Gastroesophageal sphincter (tissue), 4 donors: Measurements from ENCODE around the gene OCSTAMP. TPM values are rescaled to one million over a fixed set of nuclear protein-coding genes. Genes with fewer than 3 reads are reported as not detected.

ENCODE experiments used
- ATAC-seq: fragments of 150-250 bp; one replicate; pipeline ENCODE4 v1.9.1; 2016; ENCODE audit warnings: mild to moderate bottlenecking, moderate library complexity
- H3K27ac ChIP-seq, 4 donors: fragments of 200-600 bp; sonication (generic) in 3 of 4; 1 replicate in 3 of 4; 2 replicates in 1 of 4; pipeline ENCODE4 v1.5.1; 2016 to 2019
- H3K27me3 ChIP-seq: fragments of 200-600 bp; sonication (generic); one replicate; pipeline ENCODE4 v1.5.1; 2019
- H3K36me3 ChIP-seq, 2 donors: fragments of 200-600 bp; sonication (generic); one replicate each; pipeline ENCODE4 v1.5.1; 2019; ENCODE audit warnings: control low read depth in 1 of 2
- H3K4me1 ChIP-seq, 3 donors: fragments of 200-600 bp; sonication (generic); 1 replicate in 2 of 3; 2 replicates in 1 of 3; pipeline ENCODE4 v1.5.1; 2016 to 2019; ENCODE audit warnings: control low read depth in 2 of 3
- H3K4me3 ChIP-seq, 2 donors: fragments of 200-600 bp; sonication (generic); one replicate each; pipeline ENCODE4 v1.5.1; 2019; ENCODE audit warnings: mild to moderate bottlenecking in 1 of 2, moderate library complexity in 1 of 2
- H3K9me3 ChIP-seq, 3 donors: fragments of 200-600 bp; sonication (generic); one replicate each; pipeline ENCODE4 v1.5.1; 2017 to 2019; ENCODE audit warnings: control low read depth in 2 of 3
- EP300 ChIP-seq: sonication (generic); formaldehyde crosslinking; IDR thresholded peaks from one replicate; pipeline ENCODE4 v1.6.1; 2017; ENCODE audit warnings: antibody characterized with exemption, mild to moderate bottlenecking
- POLR2A ChIP-seq, 2 donors: fragments of 450-650 bp; IDR thresholded peaks; one replicate each; pipeline ENCODE4 v1.6.1; 2017; ENCODE audit warnings: antibody characterized with exemption in 2 of 2, mild to moderate bottlenecking in 2 of 2, moderate library complexity in 1 of 2
- POLR2AphosphoS5 ChIP-seq: sonication (generic); formaldehyde crosslinking; IDR thresholded peaks from one replicate; pipeline ENCODE4 v1.6.1; 2017; ENCODE audit warnings: antibody characterized with exemption
- WGBS, 2 donors: methylation state at CpG; one replicate each; pipeline ENCODE4 v1.1.5; 2018; ENCODE audit warnings: low coverage in 1 of 2; 5-methylcytosine and 5-hydroxymethylcytosine counted together
- total RNA-seq, 4 donors: library from RNA; depleted of rRNA; stranded (reverse); fragments of >200 nt; gene quantifications; one replicate each; pipeline ENCODE4 v1.1.0, GENCODE V29; 2016
- TF ChIP-seq, protein P1 (sequence below), 4 experiments: fragments of 200-600 bp in 2 of 4; fragments of 450-650 bp in 2 of 4; sonication (generic) in 1 of 4; IDR thresholded peaks; one replicate each; pipeline ENCODE4 v1.5.1; 2017 to 2019; ENCODE audit warnings: antibody characterized with exemption in 4 of 4, mild to moderate bottlenecking in 2 of 4, moderate library complexity in 2 of 4

The OCSTAMP gene
- total RNA-seq, 4 donors from 2014 or later: not detected

DNA sequence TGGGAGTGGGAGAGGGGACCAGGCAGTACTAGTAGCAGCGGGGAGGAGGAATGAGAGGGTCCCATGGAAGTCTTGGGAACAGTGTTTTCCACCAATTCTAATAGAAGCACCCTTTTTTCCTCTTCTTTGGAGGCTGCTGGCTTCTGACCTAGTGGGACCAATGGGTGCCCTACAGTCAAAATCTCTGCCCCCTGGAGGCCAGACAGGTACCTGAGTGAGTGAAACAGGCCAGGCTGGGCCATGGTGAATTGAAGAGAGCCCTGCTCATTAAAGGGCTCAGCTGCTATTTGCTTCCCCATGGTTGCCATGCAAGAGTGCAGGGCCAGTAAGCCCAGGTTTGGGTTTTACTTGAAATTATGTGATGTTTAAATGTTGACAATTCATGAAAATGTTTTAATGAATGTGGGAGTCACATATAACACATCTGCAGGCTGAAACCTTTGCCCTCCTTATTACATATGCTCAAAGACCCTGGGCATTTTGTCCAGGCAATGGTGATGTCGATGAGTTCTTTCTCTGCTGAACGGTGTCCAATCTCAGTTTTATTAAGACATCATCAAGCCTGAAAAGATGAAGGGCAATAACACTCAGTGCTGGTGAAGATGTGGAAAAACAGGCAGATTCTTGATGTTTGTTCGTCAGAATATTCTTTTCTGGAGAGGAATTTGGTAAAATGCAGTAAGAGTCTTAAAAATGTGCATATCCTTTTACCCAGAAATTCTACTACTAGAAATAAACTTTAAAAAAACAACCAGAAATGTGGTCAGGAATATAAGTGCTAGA is 42.3 kb upstream of the OCSTAMP start:
- WGBS, 2 donors: 100% methylated on average over 1 to 4 of the region's 4 CpGs
- H3K27ac ChIP-seq: no peak overlapping the region
- H3K27me3 ChIP-seq: no peaks in the 10 kb centered on the region
- H3K36me3 ChIP-seq: no peaks in the 10 kb centered on the region
- no peak for TF ChIP-seq POLR2AphosphoS5
- TF ChIP-seq POLR2A (IDR thresholded peaks at IDR 0.05): no peak
- TF ChIP-seq EP300: no peak
- TF ChIP-seq, protein P1, sequence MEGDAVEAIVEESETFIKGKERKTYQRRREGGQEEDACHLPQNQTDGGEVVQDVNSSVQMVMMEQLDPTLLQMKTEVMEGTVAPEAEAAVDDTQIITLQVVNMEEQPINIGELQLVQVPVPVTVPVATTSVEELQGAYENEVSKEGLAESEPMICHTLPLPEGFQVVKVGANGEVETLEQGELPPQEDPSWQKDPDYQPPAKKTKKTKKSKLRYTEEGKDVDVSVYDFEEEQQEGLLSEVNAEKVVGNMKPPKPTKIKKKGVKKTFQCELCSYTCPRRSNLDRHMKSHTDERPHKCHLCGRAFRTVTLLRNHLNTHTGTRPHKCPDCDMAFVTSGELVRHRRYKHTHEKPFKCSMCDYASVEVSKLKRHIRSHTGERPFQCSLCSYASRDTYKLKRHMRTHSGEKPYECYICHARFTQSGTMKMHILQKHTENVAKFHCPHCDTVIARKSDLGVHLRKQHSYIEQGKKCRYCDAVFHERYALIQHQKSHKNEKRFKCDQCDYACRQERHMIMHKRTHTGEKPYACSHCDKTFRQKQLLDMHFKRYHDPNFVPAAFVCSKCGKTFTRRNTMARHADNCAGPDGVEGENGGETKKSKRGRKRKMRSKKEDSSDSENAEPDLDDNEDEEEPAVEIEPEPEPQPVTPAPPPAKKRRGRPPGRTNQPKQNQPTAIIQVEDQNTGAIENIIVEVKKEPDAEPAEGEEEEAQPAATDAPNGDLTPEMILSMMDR (IDR thresholded peaks at IDR 0.05): no peak
- no peak for ATAC-seq
- no peak overlapping the region for H3K4me3 ChIP-seq
- H3K9me3 ChIP-seq: peaks cover 0 to 7% (median 0%) of the 10 kb centered on the region in 3 donors
- no peaks in the 10 kb centered on the region for H3K4me1 ChIP-seq

DNA sequence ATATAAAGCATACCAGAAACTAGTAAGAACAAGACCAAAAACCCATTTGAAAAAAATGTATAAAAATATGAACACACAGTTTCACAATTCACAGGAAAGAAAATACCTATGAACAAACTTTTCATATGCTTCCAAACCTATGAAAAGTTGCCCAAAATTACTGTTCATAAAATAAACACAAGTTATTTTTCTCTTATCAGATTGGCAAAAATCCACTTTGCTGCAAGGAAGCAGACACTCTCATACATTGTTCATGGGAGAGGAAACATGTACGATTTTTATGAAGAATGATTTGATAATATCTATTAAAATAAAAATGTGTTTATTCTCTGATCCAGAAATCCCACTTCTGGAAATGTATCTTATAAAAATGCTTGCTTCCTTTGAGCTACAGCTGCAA is 40.0 kb upstream of the OCSTAMP start:
- Histone ChIP-seq H3K4me3 (no peak overlapping the region), H3K9me3 (peaks cover 0 to 7% (median 0%) of the 10 kb centered on the region in 3 donors), H3K4me1 (no peaks in the 10 kb centered on the region), H3K27ac (no peak overlapping the region), H3K36me3 (no peaks in the 10 kb centered on the region), H3K27me3 (no peaks in the 10 kb centered on the region)
- ATAC-seq: no peak
- TF ChIP-seq POLR2AphosphoS5: no peak
- no peak for TF ChIP-seq EP300
- TF ChIP-seq, protein P1 (IDR thresholded peaks at IDR 0.05): no peak
- no peak for TF ChIP-seq POLR2A (IDR thresholded peaks at IDR 0.05)
- WGBS, 2 donors: 10 to 32% methylated on average over 1 of the region's 1 CpG

DNA sequence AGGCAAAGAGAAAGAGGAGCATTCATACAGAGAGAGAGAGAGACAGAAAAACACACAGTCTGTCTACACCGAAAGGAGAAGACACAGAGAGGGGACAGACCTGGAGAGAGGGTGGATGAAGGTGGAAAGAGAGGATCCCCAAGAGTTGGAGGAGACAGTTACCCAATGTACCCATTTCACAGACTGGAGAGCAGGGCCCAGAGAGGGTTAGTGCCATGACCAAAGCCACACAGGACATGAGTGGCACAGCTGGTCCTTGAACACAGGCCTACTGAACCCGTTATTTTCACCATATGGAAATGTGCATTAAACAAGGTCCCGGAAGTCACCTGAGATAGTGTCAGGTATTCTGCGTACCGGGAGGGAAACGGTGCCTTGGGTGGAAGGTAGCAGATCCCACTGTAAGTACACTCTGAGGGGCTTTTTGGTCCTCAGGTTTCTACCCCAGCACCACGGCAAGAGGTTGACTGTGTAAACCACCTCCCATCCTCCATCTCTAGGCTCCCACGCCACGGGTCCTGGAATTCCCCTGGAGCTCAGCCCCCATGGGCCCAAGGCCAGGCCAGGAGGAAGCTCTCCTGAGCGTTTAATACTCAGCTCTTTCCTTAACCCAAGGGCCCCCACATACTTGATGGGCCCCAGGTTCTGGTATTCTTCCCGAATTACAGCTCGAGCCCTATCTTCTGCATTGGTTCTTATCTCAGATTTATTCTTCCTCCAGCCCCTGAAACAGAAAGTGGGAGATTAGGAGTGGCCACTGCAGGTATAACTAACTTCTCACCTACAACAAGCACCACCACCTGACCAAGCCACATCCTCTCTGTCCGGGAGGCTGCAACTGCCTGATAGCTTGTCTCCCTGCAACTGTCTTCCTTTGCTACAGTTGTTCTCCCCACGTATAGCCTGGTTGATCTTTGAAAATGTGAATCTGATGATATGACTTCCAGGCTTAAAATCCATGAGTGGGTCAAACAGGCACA is 38.4 kb upstream of the OCSTAMP start:
- TF ChIP-seq EP300 (no peak), POLR2AphosphoS5 (no peak), POLR2A (IDR thresholded peaks at IDR 0.05) (no peak)
- TF ChIP-seq, protein P1 (IDR thresholded peaks at IDR 0.05): no peak
- no peaks in the 10 kb centered on the region for H3K27me3 ChIP-seq
- H3K4me3 ChIP-seq: no peak overlapping the region
- no peak for ATAC-seq
- H3K9me3 ChIP-seq: peaks cover 0 to 7% (median 0%) of the 10 kb centered on the region in 3 donors
- no peaks in the 10 kb centered on the region for H3K36me3 ChIP-seq
- 81 to 86% methylated on average over 13 to 14 of the region's 14 CpGs for WGBS, 2 donors
- no peak overlapping the region for H3K27ac ChIP-seq
- no peaks in the 10 kb centered on the region for H3K4me1 ChIP-seq

DNA sequence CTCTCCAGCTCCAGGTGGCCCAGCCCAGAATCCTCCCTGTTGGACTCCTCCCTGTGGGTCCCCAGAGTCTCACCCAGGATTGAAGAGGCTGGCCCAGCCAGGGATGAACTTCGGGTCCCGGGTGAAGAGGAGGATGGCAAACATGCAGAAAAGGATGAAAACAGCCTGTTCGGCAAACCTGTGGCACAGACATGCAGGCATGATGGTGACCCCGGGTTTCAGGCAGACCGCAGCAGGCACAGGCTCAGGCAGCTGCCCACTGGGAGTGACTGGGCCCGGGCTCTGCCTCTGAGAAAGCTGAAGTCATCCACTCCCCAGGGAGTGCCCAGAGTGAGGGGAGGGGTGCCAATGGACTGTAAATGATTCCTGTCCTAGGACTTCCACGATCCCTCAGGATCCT is 37.5 kb upstream of the OCSTAMP start:
- WGBS, 2 donors: 47% methylated on average over 3 of the region's 7 CpGs; no CpG with 5 or more reads in 1 of the 2 donors

More for the DNA sequence above, 37.5 kb upstream of the OCSTAMP start:
- TF ChIP-seq POLR2AphosphoS5: no peak
- no peak for TF ChIP-seq EP300
- TF ChIP-seq, protein P1 (IDR thresholded peaks at IDR 0.05): no peak
- TF ChIP-seq POLR2A (IDR thresholded peaks at IDR 0.05): no peak
- no peaks in the 10 kb centered on the region for H3K36me3 ChIP-seq
- ATAC-seq: no peak
- no peak overlapping the region for H3K4me3 ChIP-seq
- H3K9me3 ChIP-seq: peaks cover 0 to 4% (median 0%) of the 10 kb centered on the region in 3 donors
- H3K4me1 ChIP-seq: no peaks in the 10 kb centered on the region
- no peak overlapping the region for H3K27ac ChIP-seq
- no peaks in the 10 kb centered on the region for H3K27me3 ChIP-seq
